ENCODE measurements around the gene RAB43. TPM values are rescaled to one million over a fixed set of nuclear protein-coding genes. Genes with fewer than 3 reads are reported as not detected.

RAB43 gene
- total RNA-seq, 2 experiments from 2014 or later = 47.5 to 48.1 TPM

GRCh38 chr3:129126726-129127280 lies 5.2 kb upstream of the RAB43 start:
- H3K4me3 ChIP-seq (ENCODE audit: low read length) = no peak overlapping the region
- intact Hi-C loops (cut with DNase I, micrococcal nuclease) = no loop called here
- TF ChIP-seq CTCF (IDR thresholded peaks at IDR 0.05) = no peak
- no peak for ATAC-seq (ENCODE audit: poor library complexity)
- H3K27me3 ChIP-seq (ENCODE audit: control insufficient read depth in 1 of 2, insufficient read depth in 2 of 2, low read length in 2 of 2) = no peaks in the 10 kb centered on the region
- no peak overlapping the region for H3K4me3 Mint-ChIP-seq
- DNase-seq = no peak
- H3K36me3 ChIP-seq (ENCODE audit: insufficient read depth, low read length) = peaks cover 38% of the 10 kb centered on the region
- peaks cover 19% of the 10 kb centered on the region for H3K4me1 Mint-ChIP-seq (ENCODE audit: low read depth)
- H3K9me3 ChIP-seq (ENCODE audit: control insufficient read depth in 1 of 2, insufficient read depth in 1 of 2, low read length in 2 of 2) = no peaks in the 10 kb centered on the region
- peak overlapping the region in 1 of 2 donors; percentile 21 for H3K27ac ChIP-seq (ENCODE audit: low read depth in 1 of 2, low read length in 2 of 2)
- peaks cover 40% of the 10 kb centered on the region for H3K36me3 Mint-ChIP-seq (ENCODE audit: low read depth)
- no peaks in the 10 kb centered on the region for H3K9me3 Mint-ChIP-seq
- peak overlapping the region; percentile 40 for H3K27ac Mint-ChIP-seq
- no peaks in the 10 kb centered on the region for H3K27me3 Mint-ChIP-seq
- POLR2A ChIA-PET = interaction anchor here (0.5 to 0.6 kb wide), 2 partner anchors 8 to 124 kb away, joined by 3 to 5 read pairs; no protein-coding TSS in a partner anchor
- CTCF ChIA-PET = no interaction called here
- peaks cover 19% of the 10 kb centered on the region for H3K4me1 ChIP-seq (ENCODE audit: insufficient read depth, low read length)

- no peak for TF ChIP-seq CTCF (IDR thresholded peaks at IDR 0.05)
- Histone ChIP-seq H3K9me3 (ENCODE audit: control insufficient read depth in 1 of 2, insufficient read depth in 1 of 2, low read length in 2 of 2) (no peaks in the 10 kb centered on the region), H3K4me1 (ENCODE audit: insufficient read depth, low read length) (peaks cover 37% of the 10 kb centered on the region), H3K36me3 (ENCODE audit: insufficient read depth, low read length) (peaks cover 7% of the 10 kb centered on the region), H3K4me3 (ENCODE audit: low read length) (no peak overlapping the region), H3K27ac (ENCODE audit: low read depth in 1 of 2, low read length in 2 of 2) (peak overlapping the region; percentile 29 to 48), H3K27me3 (ENCODE audit: control insufficient read depth in 1 of 2, insufficient read depth in 2 of 2, low read length in 2 of 2) (no peaks in the 10 kb centered on the region)
- H3K36me3 Mint-ChIP-seq (ENCODE audit: low read depth) = peaks cover 30% of the 10 kb centered on the region
- CTCF ChIA-PET = interaction anchor here (0.7 to 1.9 kb wide), 4 partner anchors 12 to 443 kb away, joined by 3 to 7 read pairs (median 5); no protein-coding TSS in a partner anchor
- H3K27ac Mint-ChIP-seq = peak overlapping the region; percentile 76
- H3K9me3 Mint-ChIP-seq = no peaks in the 10 kb centered on the region
- H3K27me3 Mint-ChIP-seq = no peaks in the 10 kb centered on the region
- peak in 2 of 14 experiments; percentile 68 to 75 for DNase-seq
- no peak for ATAC-seq (ENCODE audit: poor library complexity)
- peaks cover 27% of the 10 kb centered on the region for H3K4me1 Mint-ChIP-seq (ENCODE audit: low read depth)
- peak overlapping the region; percentile 70 for H3K4me3 Mint-ChIP-seq
- POLR2A ChIA-PET = interaction anchor here (0.7 to 10.6 kb wide), 12 partner anchors 10 to 193 kb away, joined by 3 to 120 read pairs (median 34); partner anchors contain the start of genes CFAP92, CNBP and HMCES
- intact Hi-C loops (cut with DNase I, micrococcal nuclease) = loop anchor here (2.0 to 5.0 kb wide), 2 partner anchors 59 to 124 kb away; partner anchors contain the start of genes CNBP (in 1 of the 2) and COPG1 (in 1 of the 2)
Measured at GRCh38 chr3:129123314-129124060, 1.9 kb upstream of the RAB43 start.

- CTCF ChIA-PET = interaction anchor here (0.7 to 4.9 kb wide), 6 partner anchors 21 to 442 kb away, joined by 3 to 33 read pairs (median 6); no protein-coding TSS in a partner anchor
- POLR2A ChIA-PET = interaction anchor here (0.6 to 10.6 kb wide), 21 partner anchors 10 to 989 kb away, joined by 3 to 120 read pairs (median 18); partner anchors contain the start of genes ACAD9, CFAP92, CNBP and HMCES
- Histone ChIP-seq H3K9me3 (ENCODE audit: control insufficient read depth in 1 of 2, insufficient read depth in 1 of 2, low read length in 2 of 2) (no peaks in the 10 kb centered on the region), H3K27ac (ENCODE audit: low read depth in 1 of 2, low read length in 2 of 2) (peak overlapping the region; percentile 29 to 48), H3K4me3 (ENCODE audit: low read length) (no peak overlapping the region), H3K27me3 (ENCODE audit: control insufficient read depth in 1 of 2, insufficient read depth in 2 of 2, low read length in 2 of 2) (no peaks in the 10 kb centered on the region), H3K4me1 (ENCODE audit: insufficient read depth, low read length) (peaks cover 47% of the 10 kb centered on the region), H3K36me3 (ENCODE audit: insufficient read depth, low read length) (peaks cover 13% of the 10 kb centered on the region)
- DNase-seq (peak in 1 of 14 experiments; percentile 46), ATAC-seq (ENCODE audit: poor library complexity) (no peak)
- TF ChIP-seq CTCF (IDR thresholded peaks at IDR 0.05) = no peak
- Mint-ChIP-seq H3K27me3 (no peaks in the 10 kb centered on the region), H3K9me3 (no peaks in the 10 kb centered on the region), H3K4me1 (ENCODE audit: low read depth) (peaks cover 36% of the 10 kb centered on the region), H3K36me3 (ENCODE audit: low read depth) (peaks cover 34% of the 10 kb centered on the region), H3K4me3 (peak overlapping the region; percentile 89), H3K27ac (peak overlapping the region; percentile 76)
- intact Hi-C loops (cut with DNase I, micrococcal nuclease) = loop anchor here (2.0 to 5.0 kb wide), 2 partner anchors 60 to 125 kb away; partner anchors contain the start of genes CNBP (in 1 of the 2) and COPG1 (in 1 of the 2)
Measured at GRCh38 chr3:129122412-129123011, 908 bp upstream of the RAB43 start.

All from CD4-positive, alpha-beta T cell (primary cell).